AG04449 (cell line): ENCODE data around the gene SULT6B1.

Source experiments
- CTCF ChIA-PET: fragments of 350-600 bp; formaldehyde crosslinking; extraction: SDS; loops from one replicate; lab custom pipeline; 2021; ENCODE audit warnings: antibody characterized with exemption; lab: Yijun Ruan, JAX
- POLR2A ChIA-PET: fragments of 400-600, 350-600 bp; formaldehyde crosslinking; extraction: SDS; loops from one replicate; lab custom pipeline; 2020; ENCODE audit warnings: antibody characterized with exemption, inconsistent platforms; lab: Yijun Ruan, JAX
- DNase-seq: peaks from one replicate; pipeline ENCODE4 v3.0.0-alpha.2; 2010; ENCODE audit warnings: low read depth, low spot score
- H3K4me3 ChIP-seq: 2 replicates; pipeline ENCODE4 v1.5.1; 2011; ENCODE audit warnings: low read depth, mild to moderate bottlenecking, control low read depth, low read length
- CTCF ChIP-seq: IDR thresholded peaks from one replicate; pipeline ENCODE4 v1.5.1; 2011; ENCODE audit warnings: mild to moderate bottlenecking, moderate library complexity, low read length, control low read depth, inconsistent platforms; ENCODE audit not compliant: insufficient read depth; ENCODE audit errors: missing control alignments

SULT6B1 gene

GRCh38 chr2:37119157-37119556 is 69.3 kb downstream of the SULT6B1 start:
- no peak for TF ChIP-seq CTCF
- no peak overlapping the region for H3K4me3 ChIP-seq
- POLR2A ChIA-PET, result no interaction called here
- DNase-seq, result no peak
- CTCF ChIA-PET, result interaction anchor here (1.4 kb wide), 1 partner anchor 9 kb away, joined by 5 read pairs; no protein-coding TSS in a partner anchor
